Natural killer cell (primary cell): ENCODE measurements around the gene ASCC3. TPM values are rescaled to one million over a fixed set of nuclear protein-coding genes. Genes with fewer than 3 reads are reported as not detected.

ENCODE experiments used
- ATAC-seq, 3 donors: fragments of 150-1000 bp in 2 of 3; fragments of 200-7000 bp in 1 of 3; cut with Tn5 transposase; 1 replicate in 1 of 3; 2 replicates in 2 of 3; pipeline ENCODE4 v1.10.0; 2021; ENCODE audit warnings: mild to moderate bottlenecking in 2 of 3, moderate library complexity in 2 of 3
- DNase-seq, 2 donors: peaks; one replicate each; pipeline versions ENCODE4 v3.0.0 to v3.0.0-alpha.2; 2013 to 2021; ENCODE audit warnings: mixed read lengths in 1 of 2
- H3K27ac ChIP-seq: one replicate; pipeline ENCODE4 v1.5.1; 2013; ENCODE audit warnings: mild to moderate bottlenecking, low read length
- H3K27me3 ChIP-seq: one replicate; pipeline ENCODE4 v1.6.1; 2013; ENCODE audit warnings: low read length; ENCODE audit not compliant: control insufficient read depth, insufficient read depth
- H3K36me3 ChIP-seq: one replicate; pipeline ENCODE4 v1.6.1; 2013; ENCODE audit warnings: low read length; ENCODE audit not compliant: control insufficient read depth, insufficient read depth
- H3K4me1 ChIP-seq: one replicate; pipeline ENCODE4 v1.6.1; 2013; ENCODE audit warnings: low read length; ENCODE audit not compliant: control insufficient read depth, insufficient read depth
- H3K4me3 ChIP-seq: one replicate; pipeline ENCODE4 v1.5.1; 2013; ENCODE audit warnings: low read length
- H3K9me3 ChIP-seq: one replicate; pipeline ENCODE4 v1.6.1; 2013; ENCODE audit warnings: low read length; ENCODE audit not compliant: control insufficient read depth, insufficient read depth
- H3K27ac Mint-ChIP-seq, 2 donors: one replicate each; pipeline ENCODE4 v1.8.0; 2022; ENCODE audit warnings: mild to moderate bottlenecking in 2 of 2, mixed read lengths in 2 of 2, moderate library complexity in 1 of 2
- H3K27me3 Mint-ChIP-seq, 2 donors: one replicate each; pipeline ENCODE4 v1.8.0; 2022; ENCODE audit warnings: low read depth in 2 of 2, mixed read lengths in 2 of 2
- H3K36me3 Mint-ChIP-seq: one replicate; pipeline ENCODE4 v1.8.0; 2022; ENCODE audit warnings: mixed read lengths
- H3K4me1 Mint-ChIP-seq, 2 donors: one replicate each; pipeline ENCODE4 v1.8.0; 2022; ENCODE audit warnings: mixed read lengths in 2 of 2
- H3K4me3 Mint-ChIP-seq: one replicate; pipeline ENCODE4 v1.8.0; 2022; ENCODE audit warnings: mild to moderate bottlenecking, moderate library complexity, mixed read lengths
- H3K9me3 Mint-ChIP-seq, 2 donors: one replicate each; pipeline ENCODE4 v1.8.0; 2022; ENCODE audit warnings: mixed read lengths in 2 of 2
- WGBS: methylation state at CpG from one replicate; pipeline ENCODE4 v1.1.7; 2013; ENCODE audit warnings: missing lambda C conversion rate; ENCODE audit not compliant: insufficient coverage; 5-methylcytosine and 5-hydroxymethylcytosine counted together
- intact Hi-C: fragments of 100-400 bp; cut with micrococcal nuclease; formaldehyde crosslinking; loops from one replicate; pipeline ENCODE4 v1.14.2; 2022
- total RNA-seq, 4 donors: library from RNA; stranded (reverse); fragments of 120-200 nt in 1 of 4; gene quantifications; one replicate each; pipeline versions ENCODE4 v1.2.3 to v1.2.4, GENCODE V29; 2013 to 2022
- TF ChIP-seq, protein P1 (sequence below): fragments of 200-600 bp; IDR thresholded peaks from one replicate; pipeline ENCODE4 v1.8.0; 2022; ENCODE audit warnings: antibody characterized with exemption

Gene ASCC3
- total RNA-seq, 3 donors from 2014 or later (not counting 1 experiment from before 2014, with no cell fraction given) = 42.3 to 50.0 (median 44.1) TPM

- H3K9me3 ChIP-seq = no peaks in the 10 kb centered on the region
- DNase-seq = no peak
- H3K4me3 ChIP-seq = no peak overlapping the region
- Mint-ChIP-seq H3K4me1 (peaks cover 7 to 11% of the 10 kb centered on the region in 2 donors), H3K36me3 (no peaks in the 10 kb centered on the region), H3K9me3 (no peaks in the 10 kb centered on the region), H3K27me3 (no peaks in the 10 kb centered on the region), H3K27ac (no peak overlapping the region), H3K4me3 (no peak overlapping the region)
- TF ChIP-seq, protein P1, sequence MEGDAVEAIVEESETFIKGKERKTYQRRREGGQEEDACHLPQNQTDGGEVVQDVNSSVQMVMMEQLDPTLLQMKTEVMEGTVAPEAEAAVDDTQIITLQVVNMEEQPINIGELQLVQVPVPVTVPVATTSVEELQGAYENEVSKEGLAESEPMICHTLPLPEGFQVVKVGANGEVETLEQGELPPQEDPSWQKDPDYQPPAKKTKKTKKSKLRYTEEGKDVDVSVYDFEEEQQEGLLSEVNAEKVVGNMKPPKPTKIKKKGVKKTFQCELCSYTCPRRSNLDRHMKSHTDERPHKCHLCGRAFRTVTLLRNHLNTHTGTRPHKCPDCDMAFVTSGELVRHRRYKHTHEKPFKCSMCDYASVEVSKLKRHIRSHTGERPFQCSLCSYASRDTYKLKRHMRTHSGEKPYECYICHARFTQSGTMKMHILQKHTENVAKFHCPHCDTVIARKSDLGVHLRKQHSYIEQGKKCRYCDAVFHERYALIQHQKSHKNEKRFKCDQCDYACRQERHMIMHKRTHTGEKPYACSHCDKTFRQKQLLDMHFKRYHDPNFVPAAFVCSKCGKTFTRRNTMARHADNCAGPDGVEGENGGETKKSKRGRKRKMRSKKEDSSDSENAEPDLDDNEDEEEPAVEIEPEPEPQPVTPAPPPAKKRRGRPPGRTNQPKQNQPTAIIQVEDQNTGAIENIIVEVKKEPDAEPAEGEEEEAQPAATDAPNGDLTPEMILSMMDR = no peak
- intact Hi-C loops = no loop called here
- H3K27me3 ChIP-seq = no peaks in the 10 kb centered on the region
- 97% methylated on average over 5 of the region's 5 CpGs for WGBS
- no peak overlapping the region for H3K27ac ChIP-seq
- ATAC-seq = no peak
- no peaks in the 10 kb centered on the region for H3K4me1 ChIP-seq
- H3K36me3 ChIP-seq = no peaks in the 10 kb centered on the region
Observed at GRCh38 chr6:100731411-100731810, 149.7 kb downstream of the ASCC3 start.

GRCh38 chr6:100730001-100730980, 150.8 kb downstream of the ASCC3 start:
- Histone ChIP-seq H3K4me1 (no peaks in the 10 kb centered on the region), H3K36me3 (no peaks in the 10 kb centered on the region), H3K4me3 (no peak overlapping the region), H3K27ac (no peak overlapping the region), H3K27me3 (no peaks in the 10 kb centered on the region), H3K9me3 (no peaks in the 10 kb centered on the region)
- Mint-ChIP-seq H3K27me3 (no peaks in the 10 kb centered on the region), H3K9me3 (no peaks in the 10 kb centered on the region), H3K36me3 (no peaks in the 10 kb centered on the region), H3K27ac (no peak overlapping the region), H3K4me3 (no peak overlapping the region), H3K4me1 (peaks cover 7 to 10% of the 10 kb centered on the region in 2 donors)
- 43% methylated on average over 2 of the region's 7 CpGs for WGBS
- ATAC-seq (no peak), DNase-seq (no peak)
- TF ChIP-seq, protein P1 = no peak
- intact Hi-C loops = no loop called here

GRCh38 chr6:100726666-100727065, 154.5 kb downstream of the ASCC3 start:
- Mint-ChIP-seq H3K4me1 (peaks cover 0 to 4% of the 10 kb centered on the region in 2 donors), H3K9me3 (no peaks in the 10 kb centered on the region), H3K27ac (no peak overlapping the region), H3K27me3 (no peaks in the 10 kb centered on the region), H3K36me3 (no peaks in the 10 kb centered on the region), H3K4me3 (no peak overlapping the region)
- WGBS = 100% methylated on average over 1 of the region's 1 CpG
- Histone ChIP-seq H3K4me1 (no peaks in the 10 kb centered on the region), H3K27me3 (no peaks in the 10 kb centered on the region), H3K9me3 (no peaks in the 10 kb centered on the region), H3K36me3 (peaks cover 5% of the 10 kb centered on the region), H3K27ac (no peak overlapping the region), H3K4me3 (no peak overlapping the region)
- intact Hi-C loops = no loop called here
- TF ChIP-seq, protein P1 = no peak
- ATAC-seq (no peak), DNase-seq (no peak)
